H9 (cell line): ENCODE results near the gene FBN3. TPM values are rescaled to one million over a fixed set of nuclear protein-coding genes. Genes with fewer than 3 reads are reported as not detected.
A peak's percentile ranks its signal among the peaks of the same experiment; 100 is the strongest.

Experiments used
- DNase-seq: peaks from one replicate; pipeline ENCODE4 v3.0.0-alpha.2; 2017
- H2AFZ ChIP-seq: one replicate; pipeline ENCODE4 v1.6.1; 2013; ENCODE audit warnings: mild to moderate bottlenecking, low read length, control low read depth, moderate library complexity
- H2AK5ac ChIP-seq: 2 replicates; pipeline ENCODE4 v1.6.1; 2013; ENCODE audit warnings: low read length, control low read depth, mixed read lengths; ENCODE audit not compliant: insufficient read length
- H2BK120ac ChIP-seq: one replicate; pipeline ENCODE4 v1.6.1; 2013; ENCODE audit warnings: low read depth, mild to moderate bottlenecking, low read length, control low read depth, inconsistent platforms; ENCODE audit not compliant: poor library complexity, severe bottlenecking
- H2BK12ac ChIP-seq: 2 replicates; pipeline ENCODE4 v1.6.1; 2013; ENCODE audit warnings: low read length, control low read depth, mixed read lengths, low read depth; ENCODE audit not compliant: insufficient read length
- H2BK15ac ChIP-seq: 2 replicates; pipeline ENCODE4 v1.6.1; 2013; ENCODE audit warnings: low read depth, low read length, control low read depth
- H2BK20ac ChIP-seq: one replicate; pipeline ENCODE4 v1.6.1; 2013; ENCODE audit warnings: low read depth, mild to moderate bottlenecking, low read length, control low read depth, inconsistent platforms; ENCODE audit not compliant: poor library complexity, severe bottlenecking
- H2BK5ac ChIP-seq: 2 replicates; pipeline ENCODE4 v1.6.1; 2013; ENCODE audit warnings: low read length, control low read depth, mixed read lengths; ENCODE audit not compliant: insufficient read length
- H3K14ac ChIP-seq: 2 replicates; pipeline ENCODE4 v1.6.1; 2013; ENCODE audit warnings: low read length, control low read depth; ENCODE audit not compliant: insufficient read depth
- H3K18ac ChIP-seq: 2 replicates; pipeline ENCODE4 v1.6.1; 2013; ENCODE audit warnings: low read depth, mild to moderate bottlenecking, mixed read lengths, low read length, control low read depth; ENCODE audit not compliant: insufficient read length
- H3K23ac ChIP-seq: 2 replicates; pipeline ENCODE4 v1.6.1; 2013; ENCODE audit warnings: low read length, control low read depth, mixed read lengths, low read depth; ENCODE audit not compliant: insufficient read length
- H3K23me2 ChIP-seq: 2 replicates; pipeline ENCODE4 v1.6.1; 2013; ENCODE audit warnings: low read depth, mild to moderate bottlenecking, mixed read lengths, low read length, control low read depth; ENCODE audit not compliant: insufficient read length, poor library complexity, severe bottlenecking
- H3K27ac ChIP-seq: 2 replicates; pipeline ENCODE4 v1.5.1; 2013; ENCODE audit warnings: low read length, control low read depth, mixed read lengths, low read depth; ENCODE audit not compliant: insufficient read length
- H3K27me3 ChIP-seq: 2 replicates; pipeline ENCODE4 v1.6.1; 2013; ENCODE audit warnings: low read length, control low read depth, inconsistent platforms; ENCODE audit not compliant: insufficient read depth
- H3K4ac ChIP-seq: 2 replicates; pipeline ENCODE4 v1.6.1; 2013; ENCODE audit warnings: low read depth, mild to moderate bottlenecking, control low read depth, inconsistent platforms, low read length, moderate library complexity
- H3K4me1 ChIP-seq: 2 replicates; pipeline ENCODE4 v1.6.1; 2013; ENCODE audit warnings: low read length, control low read depth, inconsistent platforms; ENCODE audit not compliant: insufficient read depth
- H3K4me2 ChIP-seq: 2 replicates; pipeline ENCODE4 v1.6.1; 2013; ENCODE audit warnings: low read length, control low read depth, mixed read lengths; ENCODE audit not compliant: insufficient read length, insufficient read depth
- H3K56ac ChIP-seq: 2 replicates; pipeline ENCODE4 v1.6.1; 2013; ENCODE audit warnings: low read depth, mild to moderate bottlenecking, mixed read lengths, low read length, control low read depth; ENCODE audit not compliant: insufficient read length
- H3K79me1 ChIP-seq: 2 replicates; pipeline ENCODE4 v1.6.1; 2013; ENCODE audit warnings: low read depth, mild to moderate bottlenecking, moderate library complexity, low read length, control low read depth, inconsistent platforms; ENCODE audit not compliant: insufficient read depth, poor library complexity, severe bottlenecking
- H3K79me2 ChIP-seq: 2 replicates; pipeline ENCODE4 v1.6.1; 2013; ENCODE audit warnings: low read length, control low read depth, inconsistent platforms; ENCODE audit not compliant: insufficient read depth
- H3K9ac ChIP-seq: 2 replicates; pipeline ENCODE4 v1.6.1; 2013; ENCODE audit warnings: low read length, control low read depth, mixed read lengths; ENCODE audit not compliant: insufficient read length; ENCODE audit errors: extremely low read depth
- H3K9me3 ChIP-seq: one replicate; pipeline ENCODE4 v1.6.1; 2013; ENCODE audit warnings: low read depth, low read length, inconsistent platforms; ENCODE audit not compliant: control insufficient read depth
- H3T11ph ChIP-seq: one replicate; pipeline ENCODE4 v1.6.1; 2013; ENCODE audit warnings: mild to moderate bottlenecking, low read length, control low read depth, inconsistent platforms
- H4K20me1 ChIP-seq: one replicate; pipeline ENCODE4 v1.6.1; 2013; ENCODE audit not compliant: control insufficient read depth, insufficient read length, insufficient read depth
- H4K5ac ChIP-seq: 2 replicates; pipeline ENCODE4 v1.6.1; 2013; ENCODE audit warnings: low read depth, mild to moderate bottlenecking, mixed read lengths, low read length, control low read depth; ENCODE audit not compliant: insufficient read length
- H4K8ac ChIP-seq: replicated peaks from 2 replicates; pipeline ENCODE4 v1.6.1; 2013; ENCODE audit warnings: low read length, control low read depth, mixed read lengths, low read depth; ENCODE audit not compliant: insufficient read length
- H4K91ac ChIP-seq: 2 replicates; pipeline ENCODE4 v1.6.1; 2013; ENCODE audit warnings: low read depth, mild to moderate bottlenecking, moderate library complexity, mixed read lengths, low read length, control low read depth; ENCODE audit not compliant: insufficient read length
- H3K27ac Mint-ChIP-seq, 3 experiments: 2 replicates in 2 of 3; 3 replicates in 1 of 3; pipeline ENCODE4 v1.8.0; 2020 to 2021; ENCODE audit warnings: mixed read lengths in 3 of 3, mild to moderate bottlenecking in 1 of 3, moderate library complexity in 1 of 3
- H3K27me3 Mint-ChIP-seq: 2 replicates; pipeline ENCODE4 v1.8.0; 2021; ENCODE audit warnings: low read depth, mild to moderate bottlenecking, moderate library complexity, mixed read lengths
- H3K36me3 Mint-ChIP-seq, 3 experiments: 2 replicates in 2 of 3; 3 replicates in 1 of 3; pipeline ENCODE4 v1.8.0; 2020 to 2021; ENCODE audit warnings: low read depth in 3 of 3, mixed read lengths in 3 of 3; ENCODE audit not compliant: insufficient read depth in 1 of 3
- H3K4me1 Mint-ChIP-seq, 2 experiments: 2 replicates each; pipeline ENCODE4 v1.8.0; 2020; ENCODE audit warnings: mixed read lengths in 2 of 2
- H3K4me3 Mint-ChIP-seq, 2 experiments: 2 replicates in 1 of 2; 3 replicates in 1 of 2; pipeline ENCODE4 v1.8.0; 2020 to 2021; ENCODE audit warnings: mild to moderate bottlenecking in 2 of 2, mixed read lengths in 2 of 2, moderate library complexity in 1 of 2
- H3K9me3 Mint-ChIP-seq, 2 experiments: 2 replicates in 1 of 2; 3 replicates in 1 of 2; pipeline ENCODE4 v1.8.0; 2020; ENCODE audit warnings: mild to moderate bottlenecking in 2 of 2, mixed read lengths in 2 of 2, moderate library complexity in 1 of 2
- WGBS: extraction: QIAGEN DNeasy Blood & Tissue Kit; methylation state at CpG from one replicate; pipeline ENCODE4 v1.1.7; 2013; ENCODE audit warnings: missing lambda C conversion rate, low lambda C conversion rate, mixed read lengths; ENCODE audit not compliant: insufficient read length; ENCODE audit errors: extremely low coverage; 5-methylcytosine and 5-hydroxymethylcytosine counted together
- total RNA-seq: library from RNA; stranded (reverse); gene quantifications from 2 replicates; pipeline ENCODE4 v1.2.1, GENCODE V29; 2021
- TF ChIP-seq, protein P1 (sequence below): fragments of 200-600 bp; sonication (generic); conservative IDR thresholded peaks from 3 replicates; pipeline ENCODE4 v1.8.0; 2021; ENCODE audit warnings: antibody characterized with exemption, mild to moderate bottlenecking

FBN3 gene
- total RNA-seq, 1 experiment from 2014 or later: 31.0 TPM

DNA sequence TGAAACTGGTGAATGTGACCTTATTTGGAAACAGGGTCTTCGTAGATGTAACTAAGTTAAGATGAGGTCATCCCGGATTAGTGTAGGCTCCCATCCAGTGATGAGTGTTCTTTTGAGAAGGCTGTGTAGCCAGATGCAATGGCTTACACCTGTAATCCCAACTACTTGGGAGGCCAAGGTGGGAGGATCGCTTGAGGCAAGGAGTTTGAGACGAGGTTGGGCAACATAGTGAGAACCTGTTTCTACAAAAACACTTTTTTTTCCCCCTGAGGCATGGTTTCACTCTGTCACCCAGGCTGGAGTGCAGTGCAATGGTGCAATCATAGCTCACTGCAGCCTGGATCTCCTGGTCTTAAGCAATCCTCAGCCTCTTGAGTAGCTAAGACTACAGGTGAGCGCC lies 36.4 kb downstream of the FBN3 start:
- H3K4me2 ChIP-seq: no peak overlapping the region
- Mint-ChIP-seq H3K36me3 (peaks cover 36 to 42% (median 37%) of the 10 kb centered on the region in 3 experiments), H3K9me3 (no peaks in the 10 kb centered on the region), H3K4me1 (0 out of 4 replicates have a peak, but pooled peaks cover 0 to 3% of the 10 kb centered on the region in 2 experiments), H3K4me3 (no peak overlapping the region), H3K27me3 (no peaks in the 10 kb centered on the region), H3K27ac (peak overlapping the region in 2 of 3 experiments; percentile 57 to 64; a peak in 2 of 7 replicates)
- TF ChIP-seq, protein P1, sequence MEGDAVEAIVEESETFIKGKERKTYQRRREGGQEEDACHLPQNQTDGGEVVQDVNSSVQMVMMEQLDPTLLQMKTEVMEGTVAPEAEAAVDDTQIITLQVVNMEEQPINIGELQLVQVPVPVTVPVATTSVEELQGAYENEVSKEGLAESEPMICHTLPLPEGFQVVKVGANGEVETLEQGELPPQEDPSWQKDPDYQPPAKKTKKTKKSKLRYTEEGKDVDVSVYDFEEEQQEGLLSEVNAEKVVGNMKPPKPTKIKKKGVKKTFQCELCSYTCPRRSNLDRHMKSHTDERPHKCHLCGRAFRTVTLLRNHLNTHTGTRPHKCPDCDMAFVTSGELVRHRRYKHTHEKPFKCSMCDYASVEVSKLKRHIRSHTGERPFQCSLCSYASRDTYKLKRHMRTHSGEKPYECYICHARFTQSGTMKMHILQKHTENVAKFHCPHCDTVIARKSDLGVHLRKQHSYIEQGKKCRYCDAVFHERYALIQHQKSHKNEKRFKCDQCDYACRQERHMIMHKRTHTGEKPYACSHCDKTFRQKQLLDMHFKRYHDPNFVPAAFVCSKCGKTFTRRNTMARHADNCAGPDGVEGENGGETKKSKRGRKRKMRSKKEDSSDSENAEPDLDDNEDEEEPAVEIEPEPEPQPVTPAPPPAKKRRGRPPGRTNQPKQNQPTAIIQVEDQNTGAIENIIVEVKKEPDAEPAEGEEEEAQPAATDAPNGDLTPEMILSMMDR: no peak
- no peak overlapping the region for H3T11ph ChIP-seq
- no peak overlapping the region for H3K14ac ChIP-seq
- H2BK120ac ChIP-seq: no peak overlapping the region
- H2BK5ac ChIP-seq: no peak overlapping the region
- no peak overlapping the region for H4K5ac ChIP-seq
- no peak overlapping the region for H3K56ac ChIP-seq
- no peaks in the 10 kb centered on the region for H3K23me2 ChIP-seq
- H2AFZ ChIP-seq: no peak overlapping the region
- H2AK5ac ChIP-seq: no peak overlapping the region
- H3K18ac ChIP-seq: no peak overlapping the region
- H4K20me1 ChIP-seq: no peaks in the 10 kb centered on the region
- no peak overlapping the region for H2BK12ac ChIP-seq
- H3K9ac ChIP-seq: no peak overlapping the region
- WGBS: no CpG with 5 or more reads among the region's 5 CpGs
- no peak for DNase-seq
- H3K79me2 ChIP-seq: no peaks in the 10 kb centered on the region; the same call in 1 of the 2 replicates
- no peak overlapping the region for H4K91ac ChIP-seq
- H3K4ac ChIP-seq: no peak overlapping the region
- H2BK15ac ChIP-seq: no peak overlapping the region
- no peak overlapping the region for H3K23ac ChIP-seq
- no peak overlapping the region for H2BK20ac ChIP-seq
- no peaks in the 10 kb centered on the region for H3K79me1 ChIP-seq
- H3K4me1 ChIP-seq: no peaks in the 10 kb centered on the region
- H3K27me3 ChIP-seq: no peaks in the 10 kb centered on the region
- no peaks in the 10 kb centered on the region for H3K9me3 ChIP-seq
- H4K8ac ChIP-seq: no peak overlapping the region
- no peak overlapping the region for H3K27ac ChIP-seq
